Peyer's patch (tissue), 4 donors: ENCODE measurements around the gene TMEM169. TPM values are rescaled to one million over a fixed set of nuclear protein-coding genes. Genes with fewer than 3 reads are reported as not detected.

Experiments used
- DNase-seq, 3 donors: peaks; one replicate each; pipeline ENCODE4 v3.0.0-alpha.2; 2017 to 2019
- H3K27ac ChIP-seq, 4 donors: fragments of 200-600 bp; sonication (generic); one replicate each; pipeline ENCODE4 v1.5.1; 2016 to 2019
- H3K27me3 ChIP-seq, 2 donors: fragments of 200-600 bp; sonication (generic); one replicate each; pipeline ENCODE4 v1.5.1; 2019
- H3K36me3 ChIP-seq, 3 donors: fragments of 200-600 bp; sonication (generic); one replicate each; pipeline ENCODE4 v1.5.1; 2016 to 2019
- H3K4me1 ChIP-seq, 4 donors: fragments of 200-600 bp; sonication (generic); one replicate each; pipeline ENCODE4 v1.5.1; 2016 to 2019
- H3K4me3 ChIP-seq, 4 donors: fragments of 200-600 bp; sonication (generic); 1 replicate in 3 of 4; 2 replicates in 1 of 4; pipeline ENCODE4 v1.5.1; 2016 to 2019; ENCODE audit warnings: mild to moderate bottlenecking in 1 of 4
- H3K9me3 ChIP-seq, 4 donors: fragments of 200-600 bp; sonication (generic); one replicate each; pipeline ENCODE4 v1.5.1; 2016 to 2019; ENCODE audit warnings: mild to moderate bottlenecking in 1 of 4
- CTCF ChIP-seq, 6 experiments: fragments of 450-650 bp in 4 of 6; fragments of 200-600 bp in 2 of 6; sonication (generic) in 1 of 6; IDR thresholded peaks; one replicate each; pipeline ENCODE4 v1.5.1; 2017 to 2019; ENCODE audit warnings: antibody characterized with exemption in 6 of 6, mild to moderate bottlenecking in 3 of 6, moderate library complexity in 1 of 6
- POLR2A ChIP-seq, 2 donors: fragments of 450-650 bp; IDR thresholded peaks; one replicate each; pipeline ENCODE4 v1.5.1; 2017; ENCODE audit warnings: antibody characterized with exemption in 2 of 2, mild to moderate bottlenecking in 2 of 2, moderate library complexity in 2 of 2
- total RNA-seq, 4 donors: library from RNA; depleted of rRNA; stranded (reverse); fragments of >200 nt; gene quantifications; one replicate each; pipeline ENCODE4 v1.1.0, GENCODE V29; 2016

The TMEM169 gene
- total RNA-seq, 4 donors from 2014 or later: 1.6 TPM; not detected in 3

- Histone ChIP-seq H3K36me3 (no peaks in the 10 kb centered on the region), H3K4me1 (no peaks in the 10 kb centered on the region), H3K4me3 (no peak overlapping the region), H3K27me3 (no peaks in the 10 kb centered on the region), H3K9me3 (no peaks in the 10 kb centered on the region), H3K27ac (no peak overlapping the region)
- no peak for DNase-seq
- TF ChIP-seq POLR2A (IDR thresholded peaks at IDR 0.05): no peak
- TF ChIP-seq CTCF (IDR thresholded peaks at IDR 0.05): no peak
Measured at GRCh38 chr2:216092646-216093045, 10.9 kb downstream of the TMEM169 start.

GRCh38 chr2:216094701-216095100 is 13.0 kb downstream of the TMEM169 start:
- Histone ChIP-seq H3K27me3 (no peaks in the 10 kb centered on the region), H3K4me3 (no peak overlapping the region), H3K4me1 (no peaks in the 10 kb centered on the region), H3K9me3 (no peaks in the 10 kb centered on the region), H3K36me3 (no peaks in the 10 kb centered on the region), H3K27ac (no peak overlapping the region)
- TF ChIP-seq CTCF (IDR thresholded peaks at IDR 0.05): no peak
- no peak for TF ChIP-seq POLR2A (IDR thresholded peaks at IDR 0.05)
- no peak for DNase-seq

- no peak for DNase-seq
- H3K27me3 ChIP-seq: no peaks in the 10 kb centered on the region
- TF ChIP-seq POLR2A (IDR thresholded peaks at IDR 0.05) (no peak), CTCF (IDR thresholded peaks at IDR 0.05) (no peak)
- H3K27ac ChIP-seq: no peak overlapping the region
- no peak overlapping the region for H3K4me3 ChIP-seq
- no peaks in the 10 kb centered on the region for H3K4me1 ChIP-seq
- H3K36me3 ChIP-seq: no peaks in the 10 kb centered on the region
- no peaks in the 10 kb centered on the region for H3K9me3 ChIP-seq
Measured at GRCh38 chr2:216098421-216099334, 17.0 kb downstream of the TMEM169 start.

GRCh38 chr2:216101109-216101508 is 19.4 kb downstream of the TMEM169 start:
- TF ChIP-seq CTCF (IDR thresholded peaks at IDR 0.05): no peak
- TF ChIP-seq POLR2A (IDR thresholded peaks at IDR 0.05): no peak
- Histone ChIP-seq H3K36me3 (no peaks in the 10 kb centered on the region), H3K4me3 (no peak overlapping the region), H3K4me1 (no peaks in the 10 kb centered on the region), H3K27ac (no peak overlapping the region), H3K27me3 (no peaks in the 10 kb centered on the region), H3K9me3 (no peaks in the 10 kb centered on the region)
- DNase-seq: no peak

GRCh38 chr2:216103213-216103612 is 21.5 kb downstream of the TMEM169 start:
- Histone ChIP-seq H3K27ac (no peak overlapping the region), H3K36me3 (no peaks in the 10 kb centered on the region), H3K9me3 (no peaks in the 10 kb centered on the region), H3K27me3 (no peaks in the 10 kb centered on the region), H3K4me1 (no peaks in the 10 kb centered on the region), H3K4me3 (no peak overlapping the region)
- DNase-seq: no peak
- no peak for TF ChIP-seq POLR2A (IDR thresholded peaks at IDR 0.05)
- TF ChIP-seq CTCF (IDR thresholded peaks at IDR 0.05): no peak
